Cardiac muscle cell (in vitro differentiated cells and primary cell): ENCODE measurements around the gene PCDHGC5. TPM values are rescaled to one million over a fixed set of nuclear protein-coding genes. Genes with fewer than 3 reads are reported as not detected.

Experiments used
- DNase-seq, 2 donors: peaks; one replicate each; pipeline versions ENCODE4 v3.0.0 to v3.0.0-alpha.2; 2010 to 2017; ENCODE audit warnings: low read depth in 1 of 2, low spot score in 1 of 2
- H3K27ac ChIP-seq: fragments of 200-600 bp; sonication (generic); 2 replicates; pipeline ENCODE4 v1.5.1; 2016
- H3K27me3 ChIP-seq: fragments of 200-600 bp; sonication (generic); 2 replicates; pipeline ENCODE4 v1.6.0; 2016; ENCODE audit warnings: control low read depth
- H3K36me3 ChIP-seq: fragments of 200-600 bp; sonication (generic); 2 replicates; pipeline ENCODE4 v1.5.1; 2016; ENCODE audit warnings: control low read depth
- H3K4me1 ChIP-seq: fragments of 200-600 bp; sonication (generic); 2 replicates; pipeline ENCODE4 v1.8.1; 2017; ENCODE audit warnings: low read depth, mild to moderate bottlenecking, mixed run types
- H3K4me3 ChIP-seq: fragments of 200-600 bp; sonication (generic); 2 replicates; pipeline ENCODE4 v1.5.1; 2016; ENCODE audit warnings: mild to moderate bottlenecking
- H3K9me3 ChIP-seq: fragments of 200-600 bp; sonication (generic); 2 replicates; pipeline ENCODE4 v1.5.1; 2017; ENCODE audit warnings: low read depth, mild to moderate bottlenecking, control low read depth
- CTCF ChIP-seq: IDR thresholded peaks from 2 replicates; pipeline ENCODE4 v1.5.1; 2012; ENCODE audit warnings: low read depth, mild to moderate bottlenecking, low read length
- polyA plus RNA-seq: library from polyadenylated mRNA; unstranded; fragments of >200 nt; fragmentation: Nextera tagmentation; extraction: Ambion mirVana; gene quantifications from 2 replicates; pipeline ENCODE4 v1.2.1, GENCODE V29; 2016
- total RNA-seq: library from RNA; depleted of rRNA; stranded (reverse); fragments of >200 nt; gene quantifications from 2 replicates; pipeline ENCODE4 v1.2.3, GENCODE V29; 2016

The PCDHGC5 gene
- total and polyA plus RNA-seq, 2 experiments from 2014 or later, result 2.2 TPM; not detected in 1

DNA sequence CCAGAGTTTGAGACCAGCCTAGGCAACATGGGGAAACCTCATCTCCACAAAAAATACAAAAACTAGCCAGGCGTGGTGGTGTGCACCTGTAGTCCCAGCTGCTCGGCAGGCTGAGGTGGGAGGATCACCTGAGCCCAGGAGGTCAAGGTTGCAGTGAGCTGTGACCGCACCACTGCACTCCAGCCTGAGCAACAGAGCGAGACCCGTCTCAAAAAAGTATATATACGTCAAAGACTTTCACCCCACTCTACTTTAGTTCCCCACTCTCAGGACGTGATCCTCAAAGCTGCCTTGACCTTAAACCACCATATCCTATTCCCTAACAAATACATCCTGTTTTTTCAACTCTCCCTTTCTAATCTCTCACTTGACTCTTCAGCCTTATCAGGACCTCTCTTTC, 41.0 kb downstream of the PCDHGC5 start:
- no peak for TF ChIP-seq CTCF
- Histone ChIP-seq H3K27ac (no peak overlapping the region), H3K36me3 (peaks cover 26% of the 10 kb centered on the region), H3K4me3 (no peak overlapping the region), H3K4me1 (peaks cover 6% of the 10 kb centered on the region), H3K27me3 (no peaks in the 10 kb centered on the region), H3K9me3 (no peaks in the 10 kb centered on the region)
- DNase-seq, result no peak

DNA sequence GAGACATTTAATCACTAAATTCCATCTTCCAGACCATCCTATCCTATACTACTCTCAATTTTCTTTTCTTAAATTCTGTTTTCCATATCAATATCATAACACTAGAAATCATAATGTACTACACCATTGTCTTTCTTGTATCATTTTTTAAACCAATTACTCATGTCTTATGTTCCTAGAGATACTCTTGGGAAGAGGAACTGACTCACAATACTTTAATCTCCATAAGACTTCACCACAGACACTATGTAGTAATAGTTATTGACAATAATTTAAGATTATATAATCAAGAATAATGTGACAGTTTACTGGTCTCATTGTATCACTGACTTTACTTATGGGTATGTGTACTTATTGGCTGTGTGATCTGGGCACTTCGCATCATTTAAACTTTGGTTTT, 43.8 kb downstream of the PCDHGC5 start:
- peaks cover 20% of the 10 kb centered on the region for H3K36me3 ChIP-seq
- H3K27ac ChIP-seq, result no peak overlapping the region
- H3K4me1 ChIP-seq, result peaks cover 6% of the 10 kb centered on the region
- H3K4me3 ChIP-seq, result no peak overlapping the region
- no peaks in the 10 kb centered on the region for H3K9me3 ChIP-seq
- no peaks in the 10 kb centered on the region for H3K27me3 ChIP-seq
- no peak for TF ChIP-seq CTCF
- DNase-seq, result no peak

DNA sequence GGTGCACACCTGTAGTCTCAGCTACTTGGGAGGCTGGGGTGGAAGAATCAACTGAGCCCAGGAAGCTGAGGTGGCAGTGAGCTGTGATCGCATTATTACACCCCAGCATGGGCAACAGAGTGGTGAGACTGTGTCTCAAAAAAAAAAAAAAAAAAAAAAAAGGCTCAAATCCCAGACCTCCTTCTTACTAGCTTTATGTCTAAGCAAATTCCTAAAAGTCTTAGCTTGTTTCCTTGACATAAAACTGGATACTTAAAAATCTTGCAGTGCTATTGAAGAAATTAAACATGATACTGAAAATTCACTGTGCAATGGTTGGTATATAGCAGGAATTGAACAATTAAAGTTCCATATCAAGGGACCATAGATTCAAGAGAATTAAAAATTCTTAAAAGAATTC, 45.0 kb downstream of the PCDHGC5 start:
- Histone ChIP-seq H3K27ac (no peak overlapping the region), H3K9me3 (no peaks in the 10 kb centered on the region), H3K4me1 (peaks cover 6% of the 10 kb centered on the region), H3K36me3 (peaks cover 15% of the 10 kb centered on the region), H3K27me3 (no peaks in the 10 kb centered on the region), H3K4me3 (no peak overlapping the region)
- DNase-seq, result no peak
- TF ChIP-seq CTCF, result no peak

- H3K4me1 ChIP-seq, result peaks cover 6% of the 10 kb centered on the region
- H3K27me3 ChIP-seq, result no peaks in the 10 kb centered on the region
- H3K36me3 ChIP-seq, result peaks cover 15% of the 10 kb centered on the region
- no peak for TF ChIP-seq CTCF
- H3K9me3 ChIP-seq, result no peaks in the 10 kb centered on the region
- H3K4me3 ChIP-seq, result no peak overlapping the region
- H3K27ac ChIP-seq, result no peak overlapping the region
- no peak for DNase-seq
Measured at GRCh38 chr5:141534492-141535213, 45.8 kb downstream of the PCDHGC5 start.

Other genes starting within 250 kb of the PCDHGC5 start
- gene PCDHB15, start 243.7 kb upstream of the PCDHGC5 start, total RNA-seq, result 21.3 and 32.4 TPM in 2 replicates
- 13.3 and 19.3 TPM in 2 replicates for gene PCDHB15, start 243.7 kb upstream of the PCDHGC5 start, polyA plus RNA-seq
- 0.42 TPM in 1 of 2 replicates, not detected in the other for gene SLC25A2, start 185.0 kb upstream of the PCDHGC5 start, total RNA-seq
- gene SLC25A2, start 185.0 kb upstream of the PCDHGC5 start, polyA plus RNA-seq, result not detected in 2 replicates
- gene TAF7, start 168.3 kb upstream of the PCDHGC5 start, total RNA-seq, result 93.8 and 124 TPM in 2 replicates
- 165 and 215 TPM in 2 replicates for gene TAF7, start 168.3 kb upstream of the PCDHGC5 start, polyA plus RNA-seq
- gene PCDHGA1, start 158.6 kb upstream of the PCDHGC5 start, total RNA-seq, result 1.7 and 2.3 TPM in 2 replicates
- gene PCDHGA1, start 158.6 kb upstream of the PCDHGC5 start, polyA plus RNA-seq, result 0.40 and 1.2 TPM in 2 replicates
- 0.95 and 1.8 TPM in 2 replicates for gene PCDHGA2, start 150.3 kb upstream of the PCDHGC5 start, total RNA-seq
- gene PCDHGA2, start 150.3 kb upstream of the PCDHGC5 start, polyA plus RNA-seq, result 0.18 and 1.1 TPM in 2 replicates
- 1.5 and 3.2 TPM in 2 replicates for gene PCDHGA3, start 145.3 kb upstream of the PCDHGC5 start, total RNA-seq
- 1.4 and 2.2 TPM in 2 replicates for gene PCDHGA3, start 145.3 kb upstream of the PCDHGC5 start, polyA plus RNA-seq
- 1.8 and 3.7 TPM in 2 replicates for gene PCDHGB1, start 139.0 kb upstream of the PCDHGC5 start, total RNA-seq
- 0.32 and 0.46 TPM in 2 replicates for gene PCDHGB1, start 139.0 kb upstream of the PCDHGC5 start, polyA plus RNA-seq
- gene PCDHGA4, start 134.1 kb upstream of the PCDHGC5 start, total RNA-seq, result 1.5 and 1.8 TPM in 2 replicates
- 0.20 and 0.32 TPM in 2 replicates for gene PCDHGA4, start 134.1 kb upstream of the PCDHGC5 start, polyA plus RNA-seq
- 2.7 and 3.0 TPM in 2 replicates for gene PCDHGB2, start 129.1 kb upstream of the PCDHGC5 start, total RNA-seq
- 1.0 and 2.8 TPM in 2 replicates for gene PCDHGB2, start 129.1 kb upstream of the PCDHGC5 start, polyA plus RNA-seq
- 1.1 and 1.2 TPM in 2 replicates for gene PCDHGA5, start 124.9 kb upstream of the PCDHGC5 start, total RNA-seq
- 0.09 TPM in 1 of 2 replicates, not detected in the other for gene PCDHGA5, start 124.9 kb upstream of the PCDHGC5 start, polyA plus RNA-seq
- gene PCDHGB3, start 118.8 kb upstream of the PCDHGC5 start, total RNA-seq, result 0.71 and 1.2 TPM in 2 replicates
- 0.27 TPM in 1 of 2 replicates, not detected in the other for gene PCDHGB3, start 118.8 kb upstream of the PCDHGC5 start, polyA plus RNA-seq
- 0.66 and 0.88 TPM in 2 replicates for gene PCDHGA6, start 115.2 kb upstream of the PCDHGC5 start, total RNA-seq
- not detected in 2 replicates for gene PCDHGA6, start 115.2 kb upstream of the PCDHGC5 start, polyA plus RNA-seq
- gene PCDHGA7, start 106.3 kb upstream of the PCDHGC5 start, total RNA-seq, result 1.0 and 1.2 TPM in 2 replicates
- gene PCDHGA7, start 106.3 kb upstream of the PCDHGC5 start, polyA plus RNA-seq, result 0.20 TPM in 1 of 2 replicates, not detected in the other
- gene PCDHGB4, start 101.4 kb upstream of the PCDHGC5 start, total RNA-seq, result 17.4 and 23.5 TPM in 2 replicates
- 9.9 and 12.5 TPM in 2 replicates for gene PCDHGB4, start 101.4 kb upstream of the PCDHGC5 start, polyA plus RNA-seq
- 2.3 and 2.5 TPM in 2 replicates for gene PCDHGA8, start 96.4 kb upstream of the PCDHGC5 start, total RNA-seq
- 0.37 and 1.0 TPM in 2 replicates for gene PCDHGA8, start 96.4 kb upstream of the PCDHGC5 start, polyA plus RNA-seq
- 1.2 and 2.6 TPM in 2 replicates for gene PCDHGB5, start 91.1 kb upstream of the PCDHGC5 start, total RNA-seq
- gene PCDHGB5, start 91.1 kb upstream of the PCDHGC5 start, polyA plus RNA-seq, result 0.66 TPM in 1 of 2 replicates, not detected in the other
- 1.1 and 1.8 TPM in 2 replicates for gene PCDHGA9, start 86.3 kb upstream of the PCDHGC5 start, total RNA-seq
- gene PCDHGA9, start 86.3 kb upstream of the PCDHGC5 start, polyA plus RNA-seq, result 0.04 and 0.70 TPM in 2 replicates
- gene PCDHGB6, start 81.1 kb upstream of the PCDHGC5 start, total RNA-seq, result 28.7 and 48.6 TPM in 2 replicates
- gene PCDHGB6, start 81.1 kb upstream of the PCDHGC5 start, polyA plus RNA-seq, result 26.1 and 44.1 TPM in 2 replicates
- 4.5 and 7.3 TPM in 2 replicates for gene PCDHGA10, start 76.1 kb upstream of the PCDHGC5 start, total RNA-seq
- 1.1 and 1.4 TPM in 2 replicates for gene PCDHGA10, start 76.1 kb upstream of the PCDHGC5 start, polyA plus RNA-seq
- gene PCDHGB7, start 71.4 kb upstream of the PCDHGC5 start, total RNA-seq, result 11.3 and 19.9 TPM in 2 replicates
- 8.4 and 12.3 TPM in 2 replicates for gene PCDHGB7, start 71.4 kb upstream of the PCDHGC5 start, polyA plus RNA-seq
- 3.6 and 5.0 TPM in 2 replicates for gene PCDHGA11, start 68.0 kb upstream of the PCDHGC5 start, total RNA-seq
- gene PCDHGA11, start 68.0 kb upstream of the PCDHGC5 start, polyA plus RNA-seq, result 0.64 and 1.7 TPM in 2 replicates
- gene PCDHGA12, start 58.6 kb upstream of the PCDHGC5 start, total RNA-seq, result 1.7 and 6.1 TPM in 2 replicates
- 0.45 and 0.52 TPM in 2 replicates for gene PCDHGA12, start 58.6 kb upstream of the PCDHGC5 start, polyA plus RNA-seq
- gene PCDHGC3, start 13.1 kb upstream of the PCDHGC5 start, total RNA-seq, result 23.6 and 29.9 TPM in 2 replicates
- 23.0 and 29.8 TPM in 2 replicates for gene PCDHGC3, start 13.1 kb upstream of the PCDHGC5 start, polyA plus RNA-seq
- gene PCDHGC4, start 4.1 kb upstream of the PCDHGC5 start, total RNA-seq, result 1.1 and 7.9 TPM in 2 replicates
- gene PCDHGC4, start 4.1 kb upstream of the PCDHGC5 start, polyA plus RNA-seq, result 0.84 and 2.9 TPM in 2 replicates
- gene DIAPH1, start 129.9 kb downstream of the PCDHGC5 start, total RNA-seq, result 17.1 and 24.4 TPM in 2 replicates
- 24.0 and 31.0 TPM in 2 replicates for gene DIAPH1, start 129.9 kb downstream of the PCDHGC5 start, polyA plus RNA-seq
- gene HDAC3, start 147.8 kb downstream of the PCDHGC5 start, total RNA-seq, result 64.7 and 78.3 TPM in 2 replicates
- 112 and 117 TPM in 2 replicates for gene HDAC3, start 147.8 kb downstream of the PCDHGC5 start, polyA plus RNA-seq
- gene RELL2, start 147.9 kb downstream of the PCDHGC5 start, total RNA-seq, result 1.8 and 3.6 TPM in 2 replicates
- gene RELL2, start 147.9 kb downstream of the PCDHGC5 start, polyA plus RNA-seq, result 2.3 TPM in 1 of 2 replicates, not detected in the other
- 9.8 and 24.9 TPM in 2 replicates for gene FCHSD1, start 162.3 kb downstream of the PCDHGC5 start, total RNA-seq
- 7.8 and 13.0 TPM in 2 replicates for gene FCHSD1, start 162.3 kb downstream of the PCDHGC5 start, polyA plus RNA-seq
- gene ARAP3, start 193.1 kb downstream of the PCDHGC5 start, total RNA-seq, result 1.5 and 1.6 TPM in 2 replicates
- gene ARAP3, start 193.1 kb downstream of the PCDHGC5 start, polyA plus RNA-seq, result 0.59 and 1.4 TPM in 2 replicates